GM19328 (cell line): ENCODE data around the gene MACIR.

Experiments
- ATAC-seq: cut with Tn5 transposase; IDR thresholded peaks from one replicate; pipeline ENCODE4 v1.9.1; 2021; ENCODE audit warnings: mild to moderate bottlenecking, moderate library complexity; ENCODE audit not compliant: unreplicated experiment

The MACIR gene

DNA sequence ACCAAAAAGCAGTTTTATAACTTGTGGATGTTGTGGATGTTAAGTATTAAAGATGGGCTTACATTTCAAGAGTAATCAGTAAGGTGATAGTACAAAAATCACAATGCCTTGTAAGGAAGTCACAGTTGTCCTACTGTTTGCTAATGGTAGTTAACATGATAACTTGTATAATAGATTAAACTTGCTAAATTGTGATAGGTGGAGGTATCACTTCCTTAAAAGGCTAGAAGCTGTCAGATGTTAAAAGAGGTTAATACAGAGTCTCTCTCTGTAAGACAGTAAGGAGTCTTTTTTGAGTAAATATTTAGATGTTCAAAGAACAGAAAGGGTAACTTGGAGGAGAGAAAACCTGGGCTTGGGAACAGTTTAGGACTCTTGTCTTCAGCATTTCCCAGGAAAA, 14.2 kb upstream of the MACIR start:
- no peak for ATAC-seq

DNA sequence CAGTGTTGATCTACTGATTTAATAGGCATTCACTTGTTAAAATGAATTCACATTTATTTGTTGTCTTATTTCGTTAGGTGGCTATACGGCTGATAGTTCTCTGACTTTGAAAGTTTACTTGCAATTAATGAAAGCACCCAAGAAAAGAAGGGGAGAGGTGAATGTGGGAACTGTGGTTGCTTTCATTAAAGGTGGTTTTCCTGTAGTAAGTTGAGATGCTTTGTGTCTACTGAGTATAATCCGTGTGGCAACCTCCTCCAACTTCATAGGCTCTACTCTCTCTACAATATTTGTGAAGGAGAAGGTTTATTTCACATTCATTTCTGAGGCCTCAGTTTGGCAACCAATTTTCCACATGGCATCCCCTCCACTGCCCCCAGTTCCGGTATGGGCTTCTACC, 12.8 kb upstream of the MACIR start:
- no peak for ATAC-seq

DNA sequence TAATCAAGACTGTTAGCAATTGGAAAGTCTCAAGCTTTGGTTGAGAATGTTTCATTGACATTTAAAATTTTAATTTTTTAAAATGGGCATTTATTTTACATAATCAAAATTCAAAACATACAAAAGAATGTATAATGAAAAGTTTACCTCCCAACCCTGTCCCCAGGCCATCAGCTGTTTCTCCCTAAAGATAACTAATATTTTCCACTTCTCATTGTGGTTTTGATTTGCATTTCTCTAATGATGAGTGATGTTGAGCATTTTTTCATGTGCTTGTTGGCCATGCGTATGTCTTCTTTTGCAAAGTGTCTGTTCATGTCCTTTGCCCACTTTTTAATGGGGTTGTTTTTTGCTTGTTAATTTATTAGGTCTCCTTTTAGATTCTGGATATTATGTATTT, 11.4 kb upstream of the MACIR start:
- ATAC-seq, result no peak

DNA sequence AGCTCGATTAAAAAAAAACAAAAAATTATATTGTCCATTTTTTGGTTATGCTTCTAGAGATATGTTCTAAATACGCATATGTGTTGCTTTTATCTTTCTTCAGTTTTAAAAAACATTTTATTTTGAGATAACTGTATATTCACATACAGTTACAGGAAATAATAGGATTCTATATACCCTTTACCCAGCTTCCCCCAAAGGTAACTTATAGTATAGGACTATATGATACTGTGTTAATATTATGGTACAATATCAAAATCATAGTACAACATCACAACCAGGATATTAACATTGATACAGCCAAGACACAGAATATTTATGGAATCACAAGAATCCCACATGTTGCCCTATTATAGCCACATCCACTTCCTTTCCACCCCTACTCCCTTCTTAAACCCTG, 9.5 kb upstream of the MACIR start:
- no peak for ATAC-seq

DNA sequence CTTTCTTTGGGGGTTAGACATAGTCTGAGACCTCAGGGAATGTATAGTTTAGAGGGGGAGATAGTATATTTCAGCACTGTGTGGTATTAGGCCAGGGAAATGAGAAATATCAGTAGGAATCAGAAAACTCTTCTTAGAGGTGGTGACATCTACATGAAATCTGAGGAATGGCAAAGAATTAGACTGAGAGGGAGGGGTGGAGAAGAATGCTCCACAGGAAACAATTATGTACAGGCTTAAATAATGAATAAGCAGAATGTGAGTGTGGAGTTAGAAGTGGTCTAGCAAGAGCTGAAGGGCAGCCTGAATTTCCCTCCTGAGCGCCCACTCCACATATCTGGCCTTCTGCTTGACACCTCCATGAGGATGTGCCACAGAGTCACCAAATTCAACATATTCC, 3.6 kb upstream of the MACIR start:
- no peak for ATAC-seq

DNA sequence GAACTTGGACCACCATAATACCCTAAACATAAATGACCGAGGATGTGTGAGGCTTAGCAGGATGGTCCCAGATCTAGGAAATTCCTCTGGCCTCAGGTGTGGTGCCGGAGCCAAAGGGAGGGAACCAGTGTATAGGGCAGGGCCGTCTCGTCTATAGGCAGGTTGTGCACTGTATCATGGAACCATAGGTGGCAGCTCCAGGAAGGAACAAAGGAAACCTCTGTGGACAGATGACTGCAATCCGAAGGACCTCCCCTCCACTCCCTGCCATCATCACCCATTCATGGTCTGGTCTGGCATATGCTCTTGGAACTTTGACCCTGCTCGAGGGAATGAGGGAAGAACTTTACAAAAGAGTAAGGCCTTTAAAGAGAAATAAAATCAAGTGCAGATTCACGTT, 2.9 kb upstream of the MACIR start:
- ATAC-seq, result no peak

DNA sequence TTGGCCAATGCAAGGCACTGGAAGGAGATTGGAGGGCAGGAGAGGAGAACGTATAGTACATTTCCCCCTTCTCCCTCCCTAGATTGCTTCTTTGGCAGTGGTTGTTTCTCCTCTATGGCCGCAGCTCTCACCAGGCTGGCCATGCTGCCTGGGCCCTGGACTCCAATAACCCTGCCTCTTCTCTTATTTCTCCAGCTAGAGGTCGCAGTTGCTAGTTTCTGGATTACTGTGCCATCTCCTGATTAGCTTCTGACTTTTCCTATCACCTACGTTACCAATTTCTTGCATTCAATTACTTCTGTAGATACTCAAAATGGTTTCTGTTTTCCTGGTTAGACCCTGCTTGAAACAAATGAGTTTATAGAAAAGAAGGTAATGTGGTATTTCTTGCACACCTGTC, 2.4 kb upstream of the MACIR start:
- no peak for ATAC-seq

DNA sequence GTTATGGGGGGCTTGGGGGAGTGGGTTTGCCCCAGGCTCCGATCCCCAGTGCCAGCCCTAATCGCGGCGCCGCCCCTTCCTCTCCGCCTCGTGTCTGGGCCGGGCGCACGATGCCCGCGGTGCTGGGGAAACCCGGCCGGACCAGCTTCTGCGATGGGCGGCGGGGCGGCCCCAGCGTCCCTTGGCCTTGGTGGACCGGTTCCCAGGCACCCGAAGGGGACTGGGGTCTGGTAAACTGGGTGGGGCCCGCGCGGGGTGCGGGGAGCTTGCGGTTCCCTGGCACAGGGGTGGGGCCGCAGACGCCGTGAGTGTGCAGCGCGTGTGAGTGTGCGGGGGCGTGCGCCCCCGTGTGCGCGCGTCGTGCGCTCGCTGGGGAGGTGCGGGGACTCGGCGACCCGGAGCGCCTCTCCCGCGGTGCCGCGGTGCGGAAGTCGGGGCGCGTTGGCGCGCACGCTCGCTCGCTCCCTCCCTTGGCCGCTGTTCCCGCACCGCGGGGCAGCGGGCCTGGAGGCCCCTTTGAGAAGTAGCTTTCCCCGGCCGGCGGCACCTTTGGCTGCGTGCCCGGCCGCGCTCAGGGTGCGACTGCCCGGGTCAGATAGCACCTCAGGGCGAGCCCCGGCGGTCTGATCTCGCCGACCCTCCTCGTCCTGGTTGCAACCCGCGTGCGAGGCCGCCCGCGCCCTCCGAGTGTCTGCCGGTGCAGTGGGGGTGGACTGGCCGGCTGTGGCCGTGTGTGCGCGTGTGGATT, 568 bp downstream of the MACIR start:
- peak; percentile 30 for ATAC-seq

DNA sequence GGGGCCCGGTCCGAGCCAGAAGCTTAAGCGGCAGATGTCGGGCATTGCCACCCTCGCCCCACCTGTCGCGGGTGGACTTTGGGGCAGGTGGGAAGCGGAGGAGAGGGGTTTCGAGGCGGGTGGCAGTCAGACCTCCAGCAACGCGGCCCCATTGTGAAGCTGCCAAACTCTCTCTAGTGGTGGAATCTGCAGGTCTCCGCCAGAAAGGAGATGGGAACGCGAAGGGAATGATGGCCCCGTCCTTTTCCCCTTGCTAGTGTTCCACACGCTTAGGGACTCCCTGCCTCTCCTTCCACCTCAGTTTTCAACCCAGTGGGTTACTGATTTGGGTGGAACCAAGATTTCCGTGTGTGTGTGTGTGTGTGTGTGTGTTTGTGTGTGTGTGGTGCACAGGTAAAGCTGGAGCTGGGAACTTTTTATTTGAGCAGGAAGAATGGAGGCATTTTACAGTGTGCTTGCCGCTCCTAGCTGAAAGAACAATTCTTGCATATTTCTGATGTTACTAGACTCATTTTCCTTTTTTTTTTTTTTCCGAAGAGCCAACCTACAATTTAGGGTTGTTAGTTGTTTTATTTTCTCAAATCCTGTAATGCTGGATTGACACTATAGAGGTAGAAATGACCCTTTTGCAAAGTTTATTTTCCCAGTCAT, 1.3 kb downstream of the MACIR start:
- no peak for ATAC-seq

DNA sequence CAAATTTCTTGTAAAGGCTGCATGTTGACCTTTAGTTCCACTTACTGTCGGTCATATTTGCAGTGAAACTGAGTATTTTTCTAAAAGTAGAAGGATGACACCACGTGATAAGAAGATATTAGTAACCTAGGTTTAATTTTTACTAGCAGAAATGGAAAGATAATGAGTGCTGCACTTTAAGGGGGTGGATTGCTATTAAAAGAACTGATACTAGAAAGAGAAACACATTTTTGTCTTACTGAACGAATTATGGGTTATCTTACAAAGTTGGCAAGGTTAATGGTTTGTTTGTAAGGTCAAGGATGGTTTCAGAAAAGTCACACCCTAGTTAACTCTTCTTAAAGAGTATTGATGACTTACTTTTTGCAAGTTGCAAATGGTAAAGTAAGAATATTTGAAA, 2.4 kb downstream of the MACIR start:
- peak; percentile 22 for ATAC-seq

DNA sequence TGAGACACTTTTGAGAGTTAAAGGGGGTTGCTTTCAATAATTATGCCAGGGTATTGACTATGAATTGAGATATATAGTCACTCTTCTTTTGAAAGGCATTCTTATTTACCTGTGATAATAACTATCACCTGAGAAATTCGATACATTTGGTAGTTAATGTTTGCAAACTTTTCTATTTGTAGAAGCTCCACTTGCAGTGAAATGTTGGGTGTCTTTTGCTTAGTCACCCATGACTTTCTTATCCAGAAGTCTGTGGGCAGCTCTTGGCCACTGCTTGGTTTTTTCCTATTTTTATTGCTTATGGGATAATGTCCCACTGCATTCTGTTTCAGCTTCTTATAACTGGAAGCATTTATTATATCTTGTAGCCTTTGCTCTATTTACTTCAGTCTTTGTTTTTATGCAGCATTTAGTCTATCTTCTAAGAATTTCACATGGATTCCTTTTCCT, 3.9 kb downstream of the MACIR start:
- no peak for ATAC-seq

DNA sequence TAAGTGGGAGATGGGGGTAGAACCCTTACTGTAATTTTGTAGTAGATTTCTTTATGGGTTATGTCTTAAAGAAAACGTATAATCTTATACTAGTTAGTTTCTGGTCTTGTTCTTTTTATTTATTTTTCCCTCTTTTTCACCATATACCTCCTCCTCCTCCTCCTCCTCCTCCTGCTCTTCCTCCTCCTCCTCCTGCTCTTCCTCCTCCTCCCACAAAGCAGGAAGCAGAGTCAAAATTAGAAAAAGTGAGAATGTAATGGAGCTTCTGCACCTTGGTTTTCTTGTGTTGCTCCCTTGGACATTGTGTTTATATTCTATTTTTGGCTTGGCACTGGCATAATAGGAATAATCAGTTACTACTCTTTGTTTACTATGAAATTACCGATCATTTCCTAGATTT, 4.5 kb downstream of the MACIR start:
- no peak for ATAC-seq

DNA sequence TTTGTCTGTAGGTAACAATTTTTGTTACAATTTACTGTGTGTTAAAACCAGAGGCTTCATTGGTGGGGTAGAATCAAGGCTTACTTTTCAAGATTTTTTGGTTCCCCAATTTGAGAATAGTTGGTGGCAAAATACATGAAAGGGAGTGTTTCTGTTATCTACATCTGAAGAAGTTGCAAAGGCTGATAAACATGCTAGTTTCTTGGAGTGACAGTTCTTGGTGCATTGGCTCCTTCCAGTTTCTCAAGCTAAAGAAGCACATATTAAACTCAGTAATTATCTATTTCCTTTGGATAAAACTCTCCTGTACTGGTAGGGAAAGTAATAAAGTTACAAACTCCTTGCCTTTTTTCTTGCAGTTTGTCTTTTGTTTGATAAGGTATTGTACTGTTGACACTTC, 5.9 kb downstream of the MACIR start:
- no peak for ATAC-seq

DNA sequence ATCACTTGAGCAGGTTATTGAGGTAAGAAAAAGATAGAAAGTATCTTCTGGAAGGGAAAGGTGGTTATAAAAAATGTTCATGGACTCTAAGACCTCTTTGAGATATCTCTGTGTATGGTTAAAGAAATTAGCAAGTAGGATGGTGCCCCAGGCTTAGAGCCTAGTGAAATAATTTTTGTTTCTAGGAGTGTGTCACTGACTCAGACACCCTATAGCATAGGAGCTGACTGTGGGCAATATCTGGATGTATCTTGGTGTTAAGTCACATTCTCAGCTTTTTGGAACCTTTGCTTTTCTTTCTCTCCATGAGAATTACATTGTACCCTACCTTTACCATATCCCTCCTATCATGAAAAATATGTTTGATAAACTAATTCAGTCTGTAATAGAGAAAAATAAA, 12.0 kb downstream of the MACIR start:
- no peak for ATAC-seq

DNA sequence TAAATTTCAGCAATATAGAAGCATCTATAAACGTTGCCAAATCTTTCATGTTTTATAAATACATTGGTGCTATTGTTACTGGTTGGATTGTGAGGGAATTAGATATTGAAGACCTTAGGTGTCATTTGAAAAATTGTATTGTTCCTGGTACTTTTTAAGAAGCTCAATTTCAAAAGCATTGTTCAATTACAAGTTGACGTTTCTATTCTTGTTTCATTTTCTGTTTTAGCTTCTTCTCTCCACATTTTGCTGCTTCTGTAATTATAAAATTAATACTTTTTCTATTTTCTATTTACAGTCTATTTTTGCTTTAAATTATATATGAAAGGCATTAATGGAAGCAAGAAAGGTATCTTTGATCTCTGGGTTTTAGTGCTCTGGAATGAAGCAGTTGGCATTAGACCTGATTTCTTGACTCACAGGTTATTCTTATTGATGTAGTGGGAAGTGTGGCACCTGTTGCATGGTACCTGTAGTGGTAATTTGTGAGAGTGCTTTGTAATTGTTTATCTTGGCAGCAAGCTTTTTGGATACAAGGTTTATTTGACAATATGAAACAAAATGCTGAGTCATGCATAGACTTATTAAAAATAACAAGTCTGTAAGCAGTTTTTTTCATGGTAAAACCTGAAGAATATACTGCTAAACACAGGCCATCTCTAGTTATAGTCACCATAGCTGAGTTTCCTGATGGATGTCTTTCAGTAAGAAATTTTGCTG, 13.2 kb downstream of the MACIR start:
- no peak for ATAC-seq

DNA sequence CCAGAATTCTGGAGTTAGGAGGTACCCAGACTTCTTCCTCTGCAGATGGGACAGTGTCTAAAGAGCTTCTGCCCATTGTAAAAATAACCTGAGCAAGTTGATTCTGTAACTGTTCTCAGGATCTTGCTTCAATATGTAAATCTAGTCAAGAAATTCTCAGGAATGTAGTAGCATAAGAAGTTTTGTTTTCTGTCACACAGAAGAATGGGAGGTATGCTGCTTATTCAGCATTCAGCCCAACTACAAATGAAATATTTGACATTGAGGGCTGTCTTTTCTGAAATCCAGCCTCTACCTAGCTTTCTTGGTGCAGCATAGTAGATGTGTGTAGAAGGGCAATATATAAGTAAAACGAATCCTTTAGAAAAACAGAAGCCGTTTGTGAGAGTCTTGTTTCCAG, 13.8 kb downstream of the MACIR start:
- ATAC-seq, result no peak

DNA sequence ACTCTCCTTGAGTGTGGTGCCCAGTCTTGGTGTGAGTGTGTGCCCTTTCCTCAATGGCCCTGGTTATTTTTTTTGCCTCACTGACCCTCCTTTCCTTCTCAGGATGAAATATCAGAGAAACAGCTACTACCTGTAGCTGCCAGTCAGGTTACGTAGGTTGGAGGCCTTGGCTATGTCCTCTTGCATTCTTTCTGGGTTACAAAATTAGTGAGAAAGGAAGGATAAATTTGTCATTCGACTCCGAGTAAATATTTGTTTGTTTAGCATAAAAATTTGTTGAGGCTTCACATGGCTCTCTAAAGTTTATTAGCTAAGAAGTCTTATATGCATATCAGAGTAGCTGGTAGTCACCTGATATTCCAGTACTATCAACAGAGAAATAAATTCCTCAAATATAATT, 15.4 kb downstream of the MACIR start:
- ATAC-seq, result no peak

DNA sequence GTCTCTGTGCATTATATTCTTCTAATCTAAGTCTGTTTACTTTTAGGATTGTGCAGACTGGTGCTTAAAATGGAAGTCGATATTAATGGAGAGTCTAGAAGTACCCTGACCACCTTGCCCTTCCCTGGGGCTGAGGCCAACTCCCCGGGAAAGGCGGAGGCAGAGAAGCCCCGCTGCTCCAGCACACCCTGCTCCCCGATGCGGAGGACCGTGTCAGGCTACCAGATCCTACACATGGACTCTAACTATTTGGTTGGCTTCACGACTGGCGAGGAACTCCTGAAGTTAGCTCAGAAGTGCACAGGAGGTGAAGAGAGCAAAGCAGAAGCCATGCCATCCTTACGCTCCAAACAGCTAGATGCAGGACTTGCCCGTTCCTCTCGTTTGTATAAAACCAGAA, 17.3 kb downstream of the MACIR start:
- ATAC-seq, result no peak

DNA sequence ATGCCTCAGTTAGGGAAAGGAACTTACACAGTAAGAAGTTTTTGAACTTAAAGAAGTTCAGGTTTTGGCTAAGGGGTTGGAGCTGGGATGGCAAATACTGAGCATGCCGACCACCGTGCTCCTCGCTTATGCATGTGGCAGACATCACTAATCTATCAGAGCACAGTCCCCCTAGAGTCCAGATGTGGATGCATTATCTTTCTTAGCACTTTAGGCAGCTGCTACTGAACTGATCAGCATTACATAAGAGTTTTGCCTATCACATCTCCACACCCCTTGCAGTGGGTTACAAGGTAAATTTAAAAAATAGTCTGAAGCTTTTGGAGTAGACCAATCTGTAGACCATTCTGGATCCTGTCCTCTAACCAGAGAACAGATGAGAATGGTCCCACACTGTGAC, 22.4 kb downstream of the MACIR start:
- no peak for ATAC-seq

DNA sequence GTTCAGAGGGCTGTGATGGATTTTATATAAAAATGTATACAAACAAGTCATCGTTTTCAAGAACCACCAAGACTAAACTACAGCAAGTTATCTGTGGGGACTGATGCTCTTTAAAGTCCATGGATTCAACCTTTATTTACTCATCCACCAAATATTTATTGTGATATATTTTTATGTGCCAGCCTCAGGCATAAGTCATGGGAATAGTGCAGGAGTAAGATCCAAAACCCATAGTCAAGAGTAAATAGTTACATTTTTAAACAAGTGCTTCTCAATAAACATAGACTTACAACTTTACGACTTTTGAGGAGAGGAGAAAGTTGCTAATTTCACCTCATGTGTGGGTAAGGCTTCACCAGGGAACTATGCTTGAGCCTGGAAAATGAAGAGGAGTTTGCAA, 24.6 kb downstream of the MACIR start:
- no peak for ATAC-seq

DNA sequence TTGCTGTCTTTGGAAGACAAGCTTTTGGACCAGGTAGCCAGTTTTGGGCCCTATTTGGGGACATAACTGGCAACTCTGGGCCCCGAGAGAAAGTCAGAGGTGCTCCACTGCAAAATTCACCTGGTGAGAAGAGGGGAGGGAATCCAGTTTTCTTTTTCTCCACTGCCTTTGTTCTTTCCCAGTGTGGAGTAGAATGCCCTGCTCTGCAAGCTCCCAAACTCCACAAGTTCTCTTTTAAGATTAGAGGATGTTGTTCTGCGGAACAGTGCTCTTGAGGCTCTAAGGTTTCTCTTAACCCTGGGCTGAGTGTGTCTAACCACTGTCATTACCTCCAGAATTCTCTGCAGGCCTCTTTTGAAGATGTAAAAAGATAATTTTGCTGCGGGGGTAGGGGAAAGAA, 25.3 kb downstream of the MACIR start:
- ATAC-seq, result no peak

DNA sequence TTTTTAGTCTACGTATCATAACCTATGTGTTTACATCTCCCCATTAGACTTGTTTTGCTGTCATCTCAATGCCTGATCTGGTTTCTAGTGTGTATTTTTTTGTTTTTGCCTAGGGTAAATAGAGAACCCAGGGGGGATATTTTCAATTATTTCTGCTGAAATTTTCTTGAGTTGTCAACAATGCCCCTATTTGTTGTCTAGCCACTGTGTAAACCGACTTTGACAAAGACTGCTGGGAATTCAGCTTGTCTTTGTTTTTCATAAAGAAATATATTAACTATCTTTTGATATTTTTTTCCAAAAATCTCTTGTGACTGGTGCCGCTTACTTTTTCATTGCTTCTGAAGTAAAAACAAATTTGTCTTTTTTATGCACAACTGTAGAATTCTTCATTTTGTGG, 28.1 kb downstream of the MACIR start:
- no peak for ATAC-seq
